ENCODE results near the gene IQCN.

The IQCN gene

GRCh38 chr19:18262917-18263316 lies 11.3 kb downstream of the IQCN start:
- FAIRE-seq (no peak), DNase-seq (ENCODE audit: insufficient read length) (no peak)
- TF ChIP-seq POLR2AphosphoS5 (IDR thresholded peaks at IDR 0.05; ENCODE audit: low read depth, low read length), result no peak
- TF ChIP-seq POLR2A (IDR thresholded peaks at IDR 0.05; ENCODE audit: low read depth, low read length), result no peak
- TF ChIP-seq TAF1 (IDR thresholded peaks at IDR 0.05; ENCODE audit: borderline replicate concordance, low read depth, low read length), result no peak

DNA sequence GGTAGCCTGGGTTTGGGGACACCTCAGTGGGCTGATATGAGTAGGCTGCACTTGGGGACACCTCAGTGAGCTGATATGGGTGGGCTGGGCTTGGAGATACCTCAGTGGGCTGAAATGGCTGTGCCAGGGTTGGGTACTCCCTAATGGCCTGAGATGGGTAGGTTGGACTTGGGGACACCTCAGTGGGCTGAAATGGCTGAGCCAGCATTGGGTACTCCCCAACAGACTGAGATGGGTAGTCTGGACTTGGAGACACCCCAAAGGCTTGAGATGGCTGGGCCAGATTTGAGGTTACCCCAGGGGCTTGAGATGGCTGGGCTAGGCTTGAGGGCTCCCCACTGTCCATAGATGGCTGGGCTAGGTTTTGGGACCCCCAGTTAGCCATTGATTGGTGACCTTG lies 12.1 kb downstream of the IQCN start:
- no peak for TF ChIP-seq TAF1 (IDR thresholded peaks at IDR 0.05; ENCODE audit: borderline replicate concordance, low read depth, low read length)
- TF ChIP-seq POLR2A (IDR thresholded peaks at IDR 0.05; ENCODE audit: low read depth, low read length), result no peak
- no peak for DNase-seq (ENCODE audit: insufficient read length)
- no peak for FAIRE-seq

DNA sequence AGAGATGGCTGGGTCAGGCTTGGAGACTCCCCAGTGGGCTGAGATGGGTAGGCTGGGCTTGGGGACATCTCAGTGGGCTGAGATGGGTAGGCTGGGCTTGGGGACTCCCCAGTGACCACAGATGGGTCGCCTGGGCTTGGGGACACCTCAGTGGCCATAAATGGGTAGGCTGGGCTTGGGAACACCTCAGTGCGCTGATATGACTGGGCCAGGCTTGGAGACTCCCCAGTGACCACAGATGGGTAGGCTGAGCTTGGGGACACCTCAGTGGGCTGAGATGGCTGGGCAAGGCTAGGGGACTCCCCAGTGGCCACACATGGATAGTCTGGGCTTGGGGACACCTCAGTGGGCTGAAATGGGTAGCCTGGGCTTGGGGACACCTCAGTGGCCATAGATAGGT lies 12.8 kb downstream of the IQCN start:
- TF ChIP-seq POLR2A (IDR thresholded peaks at IDR 0.05; ENCODE audit: low read depth, low read length) (no peak), TAF1 (IDR thresholded peaks at IDR 0.05; ENCODE audit: borderline replicate concordance, low read depth, low read length) (no peak), POLR2AphosphoS5 (IDR thresholded peaks at IDR 0.05; ENCODE audit: low read depth, low read length) (no peak)
- FAIRE-seq (no peak), DNase-seq (ENCODE audit: insufficient read length) (no peak)

- TF ChIP-seq TAF1 (IDR thresholded peaks at IDR 0.05; ENCODE audit: borderline replicate concordance, low read depth, low read length) (no peak), POLR2A (IDR thresholded peaks at IDR 0.05; ENCODE audit: low read depth, low read length) (no peak), POLR2AphosphoS5 (IDR thresholded peaks at IDR 0.05; ENCODE audit: low read depth, low read length) (no peak)
- FAIRE-seq, result no peak
- no peak for DNase-seq (ENCODE audit: insufficient read length)
Observed at GRCh38 chr19:18259893-18260292, 14.4 kb downstream of the IQCN start.

GRCh38 chr19:18257503-18258470 lies 16.5 kb downstream of the IQCN start:
- DNase-seq (ENCODE audit: insufficient read length) (no peak), FAIRE-seq (no peak)
- TF ChIP-seq POLR2AphosphoS5 (IDR thresholded peaks at IDR 0.05; ENCODE audit: low read depth, low read length), result no peak
- TF ChIP-seq TAF1 (IDR thresholded peaks at IDR 0.05; ENCODE audit: borderline replicate concordance, low read depth, low read length), result no peak
- TF ChIP-seq POLR2A (IDR thresholded peaks at IDR 0.05; ENCODE audit: low read depth, low read length), result no peak

DNA sequence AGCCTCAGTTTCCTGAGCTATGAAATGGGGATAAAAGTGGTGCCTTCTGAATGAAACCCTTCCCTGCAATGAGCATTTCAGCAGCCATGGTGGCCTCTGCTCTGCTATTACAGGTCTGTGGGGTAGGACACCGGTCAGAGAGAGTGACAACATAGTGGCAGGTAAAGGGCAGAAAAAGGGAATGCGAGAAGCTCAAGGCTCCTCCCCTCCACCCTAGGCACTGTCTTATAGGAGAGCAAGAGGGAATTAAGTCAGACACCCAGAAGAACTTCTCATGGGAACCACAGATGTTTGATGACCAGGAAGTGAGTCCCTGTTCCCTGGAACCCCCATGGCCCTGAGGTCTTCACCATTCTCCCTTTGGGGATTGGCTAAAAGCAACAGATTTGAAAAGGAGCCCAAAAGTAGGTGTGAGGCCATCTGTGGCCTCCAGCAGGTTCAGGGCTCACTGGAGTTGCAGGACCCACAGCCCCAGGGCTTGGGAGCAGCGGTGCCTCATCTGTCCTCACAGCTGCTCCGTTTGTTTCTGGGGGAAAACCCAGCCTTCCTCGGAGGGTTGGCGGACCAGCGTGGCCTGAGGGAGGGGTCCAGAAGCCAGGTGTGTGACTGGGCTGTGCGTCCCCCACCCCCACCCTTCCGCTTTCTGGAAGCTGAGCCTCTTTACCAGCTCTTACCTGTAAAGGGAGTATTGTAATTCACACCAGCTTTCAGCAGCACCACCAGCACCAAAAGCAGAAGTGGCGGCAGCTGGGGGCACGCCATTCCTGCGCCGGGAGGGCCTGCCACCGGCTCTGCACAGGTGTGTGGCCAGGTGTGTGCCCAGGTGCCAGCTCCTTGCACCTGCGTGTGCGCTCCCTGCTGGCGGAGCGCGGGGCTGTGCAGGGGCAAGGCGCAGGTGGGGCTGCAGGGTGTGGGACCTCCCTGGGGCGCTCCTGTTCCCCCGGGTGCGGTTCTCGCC lies 19.4 kb downstream of the IQCN start:
- no peak for DNase-seq (ENCODE audit: insufficient read length)
- FAIRE-seq, result no peak
- TF ChIP-seq POLR2A (IDR thresholded peaks at IDR 0.05; ENCODE audit: low read depth, low read length) (no peak), TAF1 (IDR thresholded peaks at IDR 0.05; ENCODE audit: borderline replicate concordance, low read depth, low read length) (no peak), POLR2AphosphoS5 (IDR thresholded peaks at IDR 0.05; ENCODE audit: low read depth, low read length) (no peak)

DNA sequence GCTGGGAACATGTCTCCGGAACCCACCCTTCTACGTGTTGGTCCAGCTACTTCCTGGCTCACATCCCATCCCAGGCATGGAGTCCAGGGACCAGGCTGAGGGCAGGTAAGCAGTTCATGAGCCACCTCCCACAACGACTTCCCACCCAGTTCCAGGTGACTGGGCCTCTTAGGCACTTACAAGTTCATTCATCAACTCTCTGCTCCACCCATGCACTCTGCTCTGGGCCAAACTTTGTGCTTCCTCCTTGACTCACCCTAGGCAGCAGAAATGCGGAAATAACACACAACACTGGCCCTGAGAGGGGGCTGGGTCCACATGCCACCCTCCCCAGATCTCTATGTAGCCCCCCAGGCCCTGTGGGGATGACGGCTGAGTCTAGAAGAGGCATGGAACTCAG lies 20.5 kb downstream of the IQCN start:
- FAIRE-seq (peak; percentile 75), DNase-seq (ENCODE audit: insufficient read length) (no peak)

GRCh38 chr19:18253130-18253529 lies 21.1 kb downstream of the IQCN start:
- TF ChIP-seq POLR2AphosphoS5 (IDR thresholded peaks at IDR 0.05; ENCODE audit: low read depth, low read length) (no peak), TAF1 (IDR thresholded peaks at IDR 0.05; ENCODE audit: borderline replicate concordance, low read depth, low read length) (no peak), POLR2A (IDR thresholded peaks at IDR 0.05; ENCODE audit: low read depth, low read length) (no peak)
- DNase-seq (ENCODE audit: insufficient read length), result no peak
- FAIRE-seq, result no peak

More for the DNA sequence above, 20.5 kb downstream of the IQCN start:
- TF ChIP-seq TAF1 (IDR thresholded peaks at IDR 0.05; ENCODE audit: borderline replicate concordance, low read depth, low read length) (no peak), POLR2A (IDR thresholded peaks at IDR 0.05; ENCODE audit: low read depth, low read length) (no peak), POLR2AphosphoS5 (IDR thresholded peaks at IDR 0.05; ENCODE audit: low read depth, low read length) (no peak)

DNA sequence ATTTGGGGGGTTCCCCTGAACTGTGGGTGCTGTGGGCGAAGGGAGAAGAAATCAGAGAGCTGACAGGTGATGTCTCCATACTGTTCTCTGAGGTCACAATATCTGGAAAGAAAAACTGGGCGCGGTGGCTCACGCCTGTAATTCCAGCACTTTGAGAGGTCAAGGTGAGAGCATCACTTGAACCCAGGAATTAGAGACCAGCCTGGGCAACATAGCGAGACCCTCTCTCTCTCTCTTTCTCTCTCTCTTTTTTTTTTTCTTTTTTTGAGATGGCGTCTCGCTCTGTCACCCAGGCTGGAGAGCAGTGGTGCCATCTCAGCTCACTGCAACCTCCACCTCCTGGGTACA lies 21.9 kb downstream of the IQCN start:
- DNase-seq (ENCODE audit: insufficient read length), result no peak
- TF ChIP-seq POLR2AphosphoS5 (IDR thresholded peaks at IDR 0.05; ENCODE audit: low read depth, low read length), result no peak
- TF ChIP-seq POLR2A (IDR thresholded peaks at IDR 0.05; ENCODE audit: low read depth, low read length), result no peak
- TF ChIP-seq TAF1 (IDR thresholded peaks at IDR 0.05; ENCODE audit: borderline replicate concordance, low read depth, low read length), result no peak
- FAIRE-seq, result no peak

- TF ChIP-seq TAF1 (IDR thresholded peaks at IDR 0.05; ENCODE audit: borderline replicate concordance, low read depth, low read length), result no peak
- TF ChIP-seq POLR2AphosphoS5 (IDR thresholded peaks at IDR 0.05; ENCODE audit: low read depth, low read length), result no peak
- TF ChIP-seq POLR2A (IDR thresholded peaks at IDR 0.05; ENCODE audit: low read depth, low read length), result no peak
- peak; percentile 95 for FAIRE-seq
- DNase-seq (ENCODE audit: insufficient read length), result peak; percentile 72
Observed at GRCh38 chr19:18251587-18252369, 22.5 kb downstream of the IQCN start.

DNA sequence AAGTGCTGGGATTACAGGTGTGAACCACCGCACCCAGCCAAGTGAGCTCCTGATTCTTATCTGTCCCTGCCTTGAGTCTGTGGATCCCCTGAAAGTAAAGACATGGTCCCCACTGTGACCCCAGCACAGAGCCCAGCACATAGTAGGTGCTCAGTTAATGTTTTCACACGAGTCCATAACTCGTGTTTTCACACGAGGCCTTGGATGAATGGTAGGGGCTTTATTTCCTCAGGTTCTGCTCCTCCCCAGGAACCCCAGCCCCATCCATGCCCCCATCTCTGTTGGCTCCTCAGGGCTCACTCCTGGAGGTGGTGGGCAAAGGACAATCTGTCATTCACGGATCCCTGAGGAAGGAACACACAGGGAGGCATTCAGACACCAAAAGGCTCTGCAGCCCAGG lies 24.4 kb downstream of the IQCN start:
- no peak for DNase-seq (ENCODE audit: insufficient read length)
- TF ChIP-seq TAF1 (IDR thresholded peaks at IDR 0.05; ENCODE audit: borderline replicate concordance, low read depth, low read length) (no peak), POLR2AphosphoS5 (IDR thresholded peaks at IDR 0.05; ENCODE audit: low read depth, low read length) (no peak), POLR2A (IDR thresholded peaks at IDR 0.05; ENCODE audit: low read depth, low read length) (no peak)
- no peak for FAIRE-seq

All from GM12892 (cell line).